WERI-Rb-1 (cell line): Measurements from ENCODE around the gene PRLR.

Experiments
- DNase-seq: peaks from one replicate; pipeline ENCODE4 v3.0.0-alpha.2; 2020
- H3K27ac ChIP-seq: fragments of 250-450 bp; sonication (Bioruptor Pico); 2 replicates; pipeline ENCODE4 v1.5.1; 2020; ENCODE audit warnings: mild to moderate bottlenecking, moderate library complexity
- H3K27me3 ChIP-seq: fragments of 250-450 bp; sonication (Bioruptor Pico); 2 replicates; pipeline ENCODE4 v1.5.1; 2021; ENCODE audit warnings: mild to moderate bottlenecking, low read depth, moderate library complexity; ENCODE audit not compliant: insufficient read depth, severe bottlenecking
- H3K36me3 ChIP-seq: fragments of 250-450 bp; sonication (Bioruptor Pico); 2 replicates; pipeline ENCODE4 v1.5.1; 2020; ENCODE audit warnings: mild to moderate bottlenecking, moderate library complexity
- H3K4me3 ChIP-seq: 2 replicates; pipeline ENCODE4 v1.5.1; 2011; ENCODE audit warnings: low read depth, mild to moderate bottlenecking, control low read depth, low read length
- H3K9me3 ChIP-seq: fragments of 250-450 bp; sonication (Bioruptor Pico); 2 replicates; pipeline ENCODE4 v1.5.1; 2021; ENCODE audit warnings: mild to moderate bottlenecking, moderate library complexity; ENCODE audit not compliant: severe bottlenecking
- TF ChIP-seq, protein P1 (sequence below): IDR thresholded peaks from 2 replicates; pipeline ENCODE4 v1.5.1; 2011; ENCODE audit warnings: low read depth, mild to moderate bottlenecking, control low read depth, inconsistent platforms, low read length

The PRLR gene

DNA sequence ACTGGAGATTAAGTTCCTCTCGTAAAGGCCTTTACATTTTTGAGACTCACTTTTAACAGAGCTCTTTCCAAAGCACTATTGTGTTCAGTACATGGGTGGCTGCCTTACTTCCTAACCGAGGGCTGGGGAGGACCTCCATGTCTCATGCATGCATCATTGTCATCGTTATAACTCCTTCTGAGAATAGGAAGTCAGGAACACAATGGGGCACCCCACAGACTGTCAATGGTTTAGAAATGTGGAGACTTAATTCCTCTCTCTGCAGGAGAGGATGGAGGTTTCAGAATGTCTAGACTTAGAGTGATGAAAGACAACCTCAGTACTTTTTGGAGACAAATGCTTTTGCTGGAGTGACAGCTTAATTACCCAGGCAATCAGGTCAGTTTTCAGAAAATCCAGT is 83.9 kb downstream of the PRLR start:
- Histone ChIP-seq H3K27ac (no peak overlapping the region), H3K36me3 (no peaks in the 10 kb centered on the region), H3K4me3 (no peak overlapping the region), H3K9me3 (no peaks in the 10 kb centered on the region), H3K27me3 (peaks cover 62% of the 10 kb centered on the region)
- DNase-seq: no peak
- TF ChIP-seq, protein P1, sequence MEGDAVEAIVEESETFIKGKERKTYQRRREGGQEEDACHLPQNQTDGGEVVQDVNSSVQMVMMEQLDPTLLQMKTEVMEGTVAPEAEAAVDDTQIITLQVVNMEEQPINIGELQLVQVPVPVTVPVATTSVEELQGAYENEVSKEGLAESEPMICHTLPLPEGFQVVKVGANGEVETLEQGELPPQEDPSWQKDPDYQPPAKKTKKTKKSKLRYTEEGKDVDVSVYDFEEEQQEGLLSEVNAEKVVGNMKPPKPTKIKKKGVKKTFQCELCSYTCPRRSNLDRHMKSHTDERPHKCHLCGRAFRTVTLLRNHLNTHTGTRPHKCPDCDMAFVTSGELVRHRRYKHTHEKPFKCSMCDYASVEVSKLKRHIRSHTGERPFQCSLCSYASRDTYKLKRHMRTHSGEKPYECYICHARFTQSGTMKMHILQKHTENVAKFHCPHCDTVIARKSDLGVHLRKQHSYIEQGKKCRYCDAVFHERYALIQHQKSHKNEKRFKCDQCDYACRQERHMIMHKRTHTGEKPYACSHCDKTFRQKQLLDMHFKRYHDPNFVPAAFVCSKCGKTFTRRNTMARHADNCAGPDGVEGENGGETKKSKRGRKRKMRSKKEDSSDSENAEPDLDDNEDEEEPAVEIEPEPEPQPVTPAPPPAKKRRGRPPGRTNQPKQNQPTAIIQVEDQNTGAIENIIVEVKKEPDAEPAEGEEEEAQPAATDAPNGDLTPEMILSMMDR: no peak

DNA sequence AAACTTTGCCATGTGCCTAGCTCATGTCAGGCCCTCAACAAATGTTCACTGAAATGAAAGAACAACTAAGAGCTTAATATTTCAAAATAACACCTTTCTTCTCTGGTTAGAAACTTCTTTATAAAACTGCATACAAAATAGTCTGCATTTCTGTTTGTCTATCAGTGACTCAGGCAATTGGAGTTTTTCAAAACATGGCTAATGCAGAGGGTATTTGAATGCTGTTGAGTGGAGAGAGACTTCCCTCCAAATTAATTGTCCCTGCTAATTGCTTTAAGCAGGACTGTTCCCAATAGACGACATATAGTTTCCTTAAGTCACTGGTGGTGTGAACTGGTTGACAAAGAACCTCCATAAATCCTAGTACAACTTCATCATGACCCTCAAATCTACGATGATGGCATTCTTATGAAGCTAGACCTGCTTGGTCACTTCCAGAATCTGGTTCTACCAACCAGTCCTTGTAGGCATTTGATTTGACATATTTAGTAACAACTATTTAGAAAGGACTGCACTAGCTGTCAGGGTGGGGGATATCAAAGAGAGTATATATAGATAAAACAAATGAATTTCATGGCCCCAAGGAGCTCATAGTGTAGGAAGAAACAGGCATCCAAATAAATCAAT is 84.5 kb downstream of the PRLR start:
- Histone ChIP-seq H3K27me3 (peaks cover 57% of the 10 kb centered on the region), H3K4me3 (no peak overlapping the region), H3K27ac (no peak overlapping the region), H3K36me3 (no peaks in the 10 kb centered on the region), H3K9me3 (no peaks in the 10 kb centered on the region)
- TF ChIP-seq, protein P1: no peak
- DNase-seq: no peak

DNA sequence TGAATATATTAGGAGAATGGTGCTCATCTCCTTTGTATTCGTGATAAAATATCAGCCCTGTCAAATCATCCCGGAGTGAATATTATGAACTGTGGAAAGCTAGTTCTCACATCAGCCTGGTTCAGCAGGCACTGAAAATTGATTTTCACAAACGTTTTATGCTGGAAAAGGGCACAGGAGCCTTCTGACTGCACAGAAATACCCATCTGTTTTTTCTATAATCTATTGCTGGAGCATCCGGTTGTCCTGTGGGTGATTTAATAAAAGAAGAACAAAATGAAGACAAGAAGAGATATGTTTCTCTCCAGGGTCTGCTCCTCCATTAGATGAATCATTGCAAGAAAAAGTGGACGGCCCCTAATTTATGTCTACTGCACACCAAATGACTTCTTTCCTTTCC is 85.3 kb downstream of the PRLR start:
- no peak overlapping the region for H3K27ac ChIP-seq
- H3K4me3 ChIP-seq: no peak overlapping the region
- H3K9me3 ChIP-seq: no peaks in the 10 kb centered on the region
- TF ChIP-seq, protein P1: no peak
- H3K27me3 ChIP-seq: peaks cover 51% of the 10 kb centered on the region
- DNase-seq: no peak
- no peaks in the 10 kb centered on the region for H3K36me3 ChIP-seq

DNA sequence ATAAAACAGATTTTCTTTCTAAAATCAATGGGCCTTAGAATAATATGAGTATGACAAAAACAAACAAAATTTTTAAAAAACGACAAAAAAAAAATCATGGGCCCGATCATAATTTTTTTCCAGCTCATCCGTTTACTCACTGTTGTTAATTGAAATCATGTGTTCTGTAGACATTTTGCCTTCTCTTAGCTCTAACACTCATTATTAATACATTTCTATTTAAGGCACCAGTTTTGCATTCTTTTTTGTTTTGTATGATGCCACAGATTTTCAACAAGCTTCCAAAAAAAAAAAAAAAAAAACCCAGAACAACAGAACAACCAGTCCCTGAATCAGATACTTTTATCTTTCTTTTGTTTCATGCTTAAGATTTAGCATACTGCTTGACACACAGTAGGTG is 86.4 kb downstream of the PRLR start:
- TF ChIP-seq, protein P1: no peak
- Histone ChIP-seq H3K9me3 (no peaks in the 10 kb centered on the region), H3K36me3 (no peaks in the 10 kb centered on the region), H3K27me3 (peaks cover 52% of the 10 kb centered on the region), H3K27ac (no peak overlapping the region), H3K4me3 (no peak overlapping the region)
- DNase-seq: no peak

DNA sequence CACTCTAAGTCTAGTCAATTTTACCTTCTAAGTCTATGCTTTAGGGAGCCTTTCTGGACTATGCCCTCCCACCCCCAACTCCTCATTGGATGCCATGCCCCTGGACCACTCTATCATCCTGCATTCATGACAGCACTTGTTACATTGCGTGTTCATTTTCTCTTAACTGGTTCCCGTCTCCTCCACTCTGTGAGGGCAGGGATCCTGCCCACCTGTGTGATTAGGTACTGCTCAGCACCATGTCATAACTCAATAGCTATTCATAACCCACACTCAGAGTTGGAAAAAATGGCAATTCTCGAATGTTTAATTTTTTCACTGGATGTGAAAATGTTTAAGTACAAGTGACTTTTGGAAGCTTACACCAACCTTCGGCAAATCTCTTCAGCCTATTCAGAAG is 88.5 kb downstream of the PRLR start:
- TF ChIP-seq, protein P1: no peak
- no peaks in the 10 kb centered on the region for H3K36me3 ChIP-seq
- H3K27ac ChIP-seq: no peak overlapping the region
- DNase-seq: no peak
- no peaks in the 10 kb centered on the region for H3K9me3 ChIP-seq
- peaks cover 54% of the 10 kb centered on the region for H3K27me3 ChIP-seq
- H3K4me3 ChIP-seq: no peak overlapping the region

DNA sequence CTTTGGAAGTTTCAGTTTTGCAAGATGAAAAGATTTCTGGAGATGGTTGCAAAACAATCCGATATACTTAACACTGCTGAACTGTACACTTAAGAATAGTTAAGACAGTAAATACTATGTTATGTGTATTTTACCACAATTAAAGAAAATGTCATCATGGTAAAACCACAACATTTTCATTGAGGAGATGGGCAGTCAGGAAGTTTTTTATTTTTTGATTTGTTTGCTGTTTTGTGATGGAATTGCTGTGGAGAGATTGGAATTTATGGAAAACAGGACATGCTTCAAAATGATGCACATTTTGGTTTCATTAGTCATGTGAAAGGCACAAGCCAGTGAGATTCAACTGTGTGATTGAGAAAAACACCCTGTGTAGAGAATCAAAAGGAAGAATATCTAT is 92.1 kb downstream of the PRLR start:
- no peak overlapping the region for H3K27ac ChIP-seq
- peaks cover 69% of the 10 kb centered on the region for H3K27me3 ChIP-seq
- H3K9me3 ChIP-seq: no peaks in the 10 kb centered on the region
- no peaks in the 10 kb centered on the region for H3K36me3 ChIP-seq
- TF ChIP-seq, protein P1: no peak
- no peak overlapping the region for H3K4me3 ChIP-seq
- no peak for DNase-seq
